Endothelial cell of umbilical vein (primary cell): ENCODE data around the gene MYO16. TPM values are rescaled to one million over a fixed set of nuclear protein-coding genes. Genes with fewer than 3 reads are reported as not detected.

Experiments
- BruUV-seq: library from RNA; stranded (reverse); fragments of 400-500 nt; replicated peaks from 2 replicates; lab custom pipeline; 2021; lab: Mats Ljungman, UMichigan
- CTCF ChIA-PET: fragments of 300-600, 350-600 bp; sonication (Branson Sonifier 250); formaldehyde crosslinking; loops from one replicate; lab custom pipeline; 2021; ENCODE audit warnings: antibody characterized with exemption, inconsistent platforms; lab: Charles Lee
- POLR2A ChIA-PET: fragments of 300-600, 350-600 bp; sonication (Branson Sonifier 250); formaldehyde crosslinking; loops from one replicate; lab custom pipeline; 2021; ENCODE audit warnings: antibody characterized with exemption, inconsistent platforms; lab: Charles Lee
- DNase-seq: peaks from one replicate; pipeline ENCODE4 v3.0.0-alpha.2; 2011; ENCODE audit warnings: low read depth, low spot score
- FAIRE-seq: peaks from 2 replicates; lab custom pipeline; 2011; peaks lifted over from hg19 to GRCh38; lab: Jason Lieb, UNC
- H2AFZ ChIP-seq: 2 replicates; pipeline ENCODE4 v1.6.0; 2012; ENCODE audit warnings: low read depth, low read length, control low read depth, inconsistent platforms
- H3K27ac ChIP-seq: 2 replicates; pipeline ENCODE4 v1.5.1; 2011; ENCODE audit warnings: low read depth, mild to moderate bottlenecking, control low read depth, low read length, moderate library complexity; ENCODE audit not compliant: insufficient read depth
- H3K27me3 ChIP-seq, 2 experiments: 2 replicates each; pipeline versions ENCODE4 v1.6.0 to v1.6.1; 2011; ENCODE audit warnings: low read length in 2 of 2, mixed read lengths in 1 of 2; ENCODE audit not compliant: control insufficient read depth in 2 of 2, insufficient read depth in 2 of 2
- H3K36me3 ChIP-seq, 2 experiments: 2 replicates in 1 of 2; 3 replicates in 1 of 2; pipeline ENCODE4 v1.5.1; 2011; ENCODE audit warnings: low read length in 2 of 2, mild to moderate bottlenecking in 1 of 2, moderate library complexity in 1 of 2; ENCODE audit not compliant: control insufficient read depth in 2 of 2, insufficient read depth in 2 of 2; ENCODE audit errors: extremely low read depth in 1 of 2
- H3K4me1 ChIP-seq: 3 replicates; pipeline ENCODE4 v1.5.1; 2011; ENCODE audit warnings: mild to moderate bottlenecking, low read length; ENCODE audit not compliant: control insufficient read depth, insufficient read depth; ENCODE audit errors: extremely low read depth
- H3K4me2 ChIP-seq: 2 replicates; pipeline ENCODE4 v1.6.1; 2011; ENCODE audit warnings: low read length, control low read depth, mixed read lengths; ENCODE audit not compliant: insufficient read depth
- H3K4me3 ChIP-seq, 3 experiments: fragments of 200-600 bp in 1 of 3; sonication (generic), shearing (Covaris generic) in 1 of 3; replicated peaks in 1 of 3; 2 replicates each; pipeline ENCODE4 v1.5.1; 2011 to 2016; ENCODE audit warnings: control low read depth in 3 of 3, low read length in 3 of 3, mild to moderate bottlenecking in 2 of 3, inconsistent platforms in 1 of 3, low read depth in 1 of 3, moderate library complexity in 1 of 3; ENCODE audit not compliant: insufficient read depth in 1 of 3
- H3K79me2 ChIP-seq: 2 replicates; pipeline ENCODE4 v1.6.0; 2012; ENCODE audit warnings: low read length, inconsistent platforms; ENCODE audit not compliant: control insufficient read depth, insufficient read depth
- H3K9ac ChIP-seq: replicated peaks from 2 replicates; pipeline ENCODE3; 2011; ENCODE audit warnings: low read length, control low read depth; ENCODE audit not compliant: insufficient read depth; ENCODE audit errors: extremely low read depth
- H3K9me1 ChIP-seq: replicated peaks from 3 replicates; pipeline ENCODE4 v1.6.0; 2011; ENCODE audit warnings: mild to moderate bottlenecking, low read length; ENCODE audit not compliant: control insufficient read depth, insufficient read depth; ENCODE audit errors: extremely low read depth
- H3K9me3 ChIP-seq: replicated peaks from 2 replicates; pipeline ENCODE4 v1.5.1; 2012; ENCODE audit warnings: low read length, inconsistent platforms; ENCODE audit not compliant: control insufficient read depth, insufficient read depth
- H4K20me1 ChIP-seq: replicated peaks from 2 replicates; pipeline ENCODE3; 2011; ENCODE audit warnings: mild to moderate bottlenecking, low read length; ENCODE audit not compliant: control insufficient read depth, insufficient read depth; ENCODE audit errors: extremely low read depth
- EZH2 ChIP-seq: IDR thresholded peaks from 2 replicates; pipeline ENCODE4 v1.6.1; 2012; ENCODE audit warnings: borderline replicate concordance, low read depth, mild to moderate bottlenecking, moderate library complexity, low read length, inconsistent platforms; ENCODE audit not compliant: severe bottlenecking
- FOS ChIP-seq: IDR thresholded peaks from 2 replicates; pipeline ENCODE4 v1.6.1; 2011; ENCODE audit warnings: mild to moderate bottlenecking, low read length, moderate library complexity, borderline replicate concordance; ENCODE audit not compliant: insufficient read depth
- GATA2 ChIP-seq: IDR thresholded peaks from 2 replicates; pipeline ENCODE4 v1.7.0; 2011; ENCODE audit warnings: low read depth, mild to moderate bottlenecking, moderate library complexity, mixed read lengths, low read length; ENCODE audit not compliant: insufficient read length, insufficient read depth
- JUN ChIP-seq: IDR thresholded peaks from 2 replicates; pipeline ENCODE4 v1.6.1; 2011; ENCODE audit warnings: borderline replicate concordance, low read depth; ENCODE audit not compliant: insufficient read length, insufficient read depth
- MYC ChIP-seq: IDR thresholded peaks from one replicate; pipeline ENCODE4 v1.6.1; 2011; ENCODE audit warnings: mild to moderate bottlenecking, low read depth, low read length
- POLR2A ChIP-seq: IDR thresholded peaks from 2 replicates; pipeline ENCODE4 v1.6.1; 2012; ENCODE audit warnings: low read depth, mild to moderate bottlenecking, control low read depth, low read length
- POLR2AphosphoS5 ChIP-seq: IDR thresholded peaks from 2 replicates; pipeline ENCODE4 v1.6.1; 2012; ENCODE audit warnings: low read depth, mild to moderate bottlenecking, control low read depth, low read length, moderate library complexity; ENCODE audit not compliant: insufficient read depth
- dilution Hi-C: fragments of 300-500 bp; cut with MboI; formaldehyde crosslinking; loops from one replicate; pipeline ENCODE4 v1.15.0; 2019; ENCODE audit warnings: low sequenced_read_pairs; ENCODE audit not compliant: extremely low pct_ligation_motif_present
- intact Hi-C: fragments of 100-400 bp; cut with micrococcal nuclease; formaldehyde crosslinking; loops from one replicate; pipeline ENCODE4 v1.10.0; 2022
- polyA plus RNA-seq, 4 experiments: library from polyadenylated mRNA; depleted of rRNA in 3 of 4; stranded (reverse) in 3 of 4; unstranded in 1 of 4; fragments of >200 nt; gene quantifications; 2 replicates each; pipeline versions ENCODE4 v1.2.1 to v1.2.3, GENCODE V29; 2011 to 2012; ENCODE audit warnings: missing spikeins in 1 of 4
- total RNA-seq: library from RNA; stranded (reverse); gene quantifications from 2 replicates; pipeline ENCODE4 v1.2.3, GENCODE V29; 2021
- TF ChIP-seq, protein P1 (sequence below): IDR thresholded peaks from 2 replicates; pipeline ENCODE4 v1.6.1; 2011; ENCODE audit not compliant: insufficient read depth, insufficient read length
- TF ChIP-seq, protein P2 (sequence below), 2 donors: IDR thresholded peaks; 1 replicate in 1 of 2; 2 replicates in 1 of 2; pipeline ENCODE4 v1.5.1; 2011; ENCODE audit warnings: low read length in 2 of 2, mild to moderate bottlenecking in 2 of 2, moderate library complexity in 2 of 2, control low read depth in 1 of 2, inconsistent platforms in 1 of 2, low read depth in 1 of 2; ENCODE audit not compliant: insufficient read depth in 1 of 2; ENCODE audit errors: extremely low read depth in 1 of 2

Gene MYO16
- total and polyA plus RNA-seq, 2 donors (not counting 3 experiments of a cell fraction or from before 2014, with no cell fraction given), result 0.03 to 0.04 TPM

DNA sequence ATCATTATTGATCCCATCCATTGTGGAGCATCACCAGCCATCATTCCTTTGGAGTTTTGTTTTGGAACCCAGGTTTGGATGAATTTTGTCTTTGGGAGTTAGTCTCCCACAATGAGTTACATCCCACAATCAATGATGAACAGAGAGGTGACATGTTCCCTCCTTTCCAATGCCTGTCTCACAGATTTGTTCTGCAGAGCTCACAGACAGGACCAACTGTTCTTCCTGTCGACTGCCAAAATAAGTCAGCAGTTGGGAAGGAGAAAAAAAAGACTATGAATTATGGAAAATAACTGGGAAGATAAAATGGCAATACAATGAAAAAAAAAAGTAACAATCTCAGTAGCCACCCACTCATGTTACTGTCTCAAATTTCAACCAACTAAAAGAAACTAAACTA, 489.1 kb downstream of the MYO16 start:
- H3K27ac ChIP-seq, result no peak overlapping the region
- DNase-seq, result no peak
- H3K9me3 ChIP-seq, result no peaks in the 10 kb centered on the region
- TF ChIP-seq POLR2A (no peak), GATA2 (no peak), MYC (no peak), JUN (no peak), EZH2 (no peak), POLR2AphosphoS5 (no peak), FOS (no peak)
- TF ChIP-seq, protein P1, sequence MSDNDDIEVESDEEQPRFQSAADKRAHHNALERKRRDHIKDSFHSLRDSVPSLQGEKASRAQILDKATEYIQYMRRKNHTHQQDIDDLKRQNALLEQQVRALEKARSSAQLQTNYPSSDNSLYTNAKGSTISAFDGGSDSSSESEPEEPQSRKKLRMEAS, result no peak
- TF ChIP-seq, protein P2, sequence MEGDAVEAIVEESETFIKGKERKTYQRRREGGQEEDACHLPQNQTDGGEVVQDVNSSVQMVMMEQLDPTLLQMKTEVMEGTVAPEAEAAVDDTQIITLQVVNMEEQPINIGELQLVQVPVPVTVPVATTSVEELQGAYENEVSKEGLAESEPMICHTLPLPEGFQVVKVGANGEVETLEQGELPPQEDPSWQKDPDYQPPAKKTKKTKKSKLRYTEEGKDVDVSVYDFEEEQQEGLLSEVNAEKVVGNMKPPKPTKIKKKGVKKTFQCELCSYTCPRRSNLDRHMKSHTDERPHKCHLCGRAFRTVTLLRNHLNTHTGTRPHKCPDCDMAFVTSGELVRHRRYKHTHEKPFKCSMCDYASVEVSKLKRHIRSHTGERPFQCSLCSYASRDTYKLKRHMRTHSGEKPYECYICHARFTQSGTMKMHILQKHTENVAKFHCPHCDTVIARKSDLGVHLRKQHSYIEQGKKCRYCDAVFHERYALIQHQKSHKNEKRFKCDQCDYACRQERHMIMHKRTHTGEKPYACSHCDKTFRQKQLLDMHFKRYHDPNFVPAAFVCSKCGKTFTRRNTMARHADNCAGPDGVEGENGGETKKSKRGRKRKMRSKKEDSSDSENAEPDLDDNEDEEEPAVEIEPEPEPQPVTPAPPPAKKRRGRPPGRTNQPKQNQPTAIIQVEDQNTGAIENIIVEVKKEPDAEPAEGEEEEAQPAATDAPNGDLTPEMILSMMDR (IDR thresholded peaks at IDR 0.05; ENCODE audit: extremely low read depth in 1 of 2, insufficient read depth in 1 of 2, low read depth in 1 of 2, low read length in 2 of 2), result no peak
- dilution Hi-C loops (no loop called here), intact Hi-C loops (no loop called here)
- no peak overlapping the region for H3K9ac ChIP-seq
- no peak for FAIRE-seq
- no peaks in the 10 kb centered on the region for H3K79me2 ChIP-seq
- H3K27me3 ChIP-seq, result no peaks in the 10 kb centered on the region
- CTCF ChIA-PET, result no interaction called here
- no peaks in the 10 kb centered on the region for H3K4me1 ChIP-seq
- H4K20me1 ChIP-seq, result no peaks in the 10 kb centered on the region
- H3K4me2 ChIP-seq, result no peak overlapping the region
- no peaks in the 10 kb centered on the region for H3K36me3 ChIP-seq
- BruUV-seq, result no TSS peak
- H3K4me3 ChIP-seq, result no peak overlapping the region
- POLR2A ChIA-PET, result no interaction called here
- no peaks in the 10 kb centered on the region for H3K9me1 ChIP-seq
- no peak overlapping the region for H2AFZ ChIP-seq
